Caco-2 (cell line): Measurements from ENCODE around the gene GSE1. TPM values are rescaled to one million over a fixed set of nuclear protein-coding genes. Genes with fewer than 3 reads are reported as not detected.

Experiments used
- BruUV-seq: library from RNA; stranded (reverse); fragments of 400-500 nt; replicated peaks from 2 replicates; lab custom pipeline; 2021; lab: Mats Ljungman, UMichigan
- CTCF ChIA-PET: fragments of 300-600 bp; sonication (Branson Sonifier 250); formaldehyde crosslinking; loops from one replicate; lab custom pipeline; 2022; ENCODE audit warnings: antibody characterized with exemption; lab: Charles Lee
- POLR2A ChIA-PET: fragments of 300-600 bp; sonication (Branson Sonifier 250); formaldehyde crosslinking; loops from one replicate; lab custom pipeline; 2022; ENCODE audit warnings: antibody characterized with exemption; lab: Charles Lee
- DNase-seq, 2 experiments: peaks; one replicate each; pipeline versions ENCODE4 v3.0.0 to v3.0.0-alpha.2; 2020 to 2022
- H3K27me3 ChIP-seq: replicated peaks from 2 replicates; pipeline ENCODE4 v1.6.0; 2011; ENCODE audit warnings: low read length; ENCODE audit not compliant: control insufficient read depth, insufficient read depth
- H3K36me3 ChIP-seq: 2 replicates; pipeline ENCODE4 v1.5.1; 2011; ENCODE audit warnings: low read length; ENCODE audit not compliant: control insufficient read depth, insufficient read depth
- H3K4me1 ChIP-seq: fragments of 250-450 bp; sonication (Bioruptor Pico); 2 replicates; pipeline ENCODE4 v1.5.1; 2020; ENCODE audit warnings: mild to moderate bottlenecking
- H3K4me3 ChIP-seq: 2 replicates; pipeline ENCODE4 v1.5.1; 2011; ENCODE audit warnings: low read depth, mild to moderate bottlenecking, control low read depth, low read length
- H3K9me3 ChIP-seq: fragments of 250-450 bp; sonication (Bioruptor Pico); 2 replicates; pipeline ENCODE4 v1.5.1; 2020; ENCODE audit warnings: mild to moderate bottlenecking, moderate library complexity
- H3K27ac Mint-ChIP-seq: one replicate; pipeline ENCODE4 v1.8.0; 2022; ENCODE audit warnings: mixed read lengths; ENCODE audit not compliant: unreplicated experiment
- H3K27me3 Mint-ChIP-seq: one replicate; pipeline ENCODE4 v1.8.0; 2022; ENCODE audit warnings: mixed read lengths; ENCODE audit not compliant: insufficient read depth, unreplicated experiment
- H3K36me3 Mint-ChIP-seq: one replicate; pipeline ENCODE4 v1.8.0; 2022; ENCODE audit warnings: mild to moderate bottlenecking, mixed read lengths; ENCODE audit not compliant: insufficient read depth, unreplicated experiment
- H3K4me1 Mint-ChIP-seq: one replicate; pipeline ENCODE4 v1.8.0; 2022; ENCODE audit warnings: low read depth, mixed read lengths; ENCODE audit not compliant: unreplicated experiment
- H3K4me3 Mint-ChIP-seq: one replicate; pipeline ENCODE4 v1.8.0; 2022; ENCODE audit warnings: mild to moderate bottlenecking, moderate library complexity, mixed read lengths; ENCODE audit not compliant: unreplicated experiment
- H3K9me3 Mint-ChIP-seq: one replicate; pipeline ENCODE4 v1.8.0; 2022; ENCODE audit warnings: mixed read lengths; ENCODE audit not compliant: unreplicated experiment
- CTCF ChIP-seq, 2 experiments: fragments of 200-600 bp in 1 of 2; IDR thresholded peaks; 1 replicate in 1 of 2; 2 replicates in 1 of 2; pipeline versions ENCODE4 v1.5.1 to v1.8.0; 2011 to 2022; ENCODE audit warnings: antibody characterized with exemption in 1 of 2, control low read depth in 1 of 2, inconsistent platforms in 1 of 2, low read depth in 1 of 2, low read length in 1 of 2, mild to moderate bottlenecking in 1 of 2, moderate library complexity in 1 of 2; ENCODE audit not compliant: insufficient read depth in 1 of 2, severe bottlenecking in 1 of 2, unreplicated experiment in 1 of 2
- intact Hi-C: fragments of 100-400 bp; cut with micrococcal nuclease; formaldehyde crosslinking; loops from one replicate; pipeline ENCODE4 v1.10.0; 2022; ENCODE audit not compliant: unreplicated experiment
- total RNA-seq: library from RNA; stranded (reverse); gene quantifications from 2 replicates; pipeline ENCODE4 v1.2.3, GENCODE V29; 2022

The GSE1 gene
- total RNA-seq, 1 experiment from 2014 or later, result 142 TPM

GRCh38 chr16:85632709-85633437, 19.8 kb downstream of the GSE1 start:
- ChIA-PET CTCF (no interaction called here), POLR2A (no interaction called here)
- Mint-ChIP-seq H3K27ac (no peak overlapping the region), H3K27me3 (no peaks in the 10 kb centered on the region), H3K9me3 (no peaks in the 10 kb centered on the region), H3K36me3 (peaks cover 53% of the 10 kb centered on the region), H3K4me3 (no peak overlapping the region), H3K4me1 (no peaks in the 10 kb centered on the region)
- H3K9me3 ChIP-seq, result no peaks in the 10 kb centered on the region
- H3K36me3 ChIP-seq, result peaks cover 4% of the 10 kb centered on the region
- DNase-seq, result no peak
- H3K27me3 ChIP-seq, result no peaks in the 10 kb centered on the region
- intact Hi-C loops, result no loop called here
- H3K4me3 ChIP-seq, result no peak overlapping the region
- BruUV-seq, result no TSS peak
- no peak for TF ChIP-seq CTCF (IDR thresholded peaks at IDR 0.05; ENCODE audit: insufficient read depth in 1 of 2, low read depth in 1 of 2, low read length in 1 of 2, severe bottlenecking in 1 of 2, unreplicated experiment in 1 of 2)
- H3K4me1 ChIP-seq, result no peaks in the 10 kb centered on the region

GRCh38 chr16:85633438-85633743, 20.3 kb downstream of the GSE1 start:
- H3K4me1 ChIP-seq, result no peaks in the 10 kb centered on the region
- no peak overlapping the region for H3K4me3 ChIP-seq
- no peaks in the 10 kb centered on the region for H3K9me3 Mint-ChIP-seq
- H3K36me3 ChIP-seq, result peaks cover 4% of the 10 kb centered on the region
- BruUV-seq, result no TSS peak
- H3K36me3 Mint-ChIP-seq, result peaks cover 53% of the 10 kb centered on the region
- CTCF ChIA-PET, result no interaction called here
- no peaks in the 10 kb centered on the region for H3K9me3 ChIP-seq
- intact Hi-C loops, result no loop called here
- no peak for TF ChIP-seq CTCF (IDR thresholded peaks at IDR 0.05; ENCODE audit: insufficient read depth in 1 of 2, low read depth in 1 of 2, low read length in 1 of 2, severe bottlenecking in 1 of 2, unreplicated experiment in 1 of 2)
- POLR2A ChIA-PET, result no interaction called here
- H3K27me3 Mint-ChIP-seq, result no peaks in the 10 kb centered on the region
- DNase-seq, result no peak
- H3K4me1 Mint-ChIP-seq, result no peaks in the 10 kb centered on the region
- no peak overlapping the region for H3K4me3 Mint-ChIP-seq
- H3K27me3 ChIP-seq, result no peaks in the 10 kb centered on the region
- H3K27ac Mint-ChIP-seq, result no peak overlapping the region

- Mint-ChIP-seq H3K27ac (no peak overlapping the region), H3K36me3 (peaks cover 48% of the 10 kb centered on the region), H3K9me3 (no peaks in the 10 kb centered on the region), H3K27me3 (no peaks in the 10 kb centered on the region), H3K4me3 (no peak overlapping the region), H3K4me1 (no peaks in the 10 kb centered on the region)
- H3K4me3 ChIP-seq, result no peak overlapping the region
- H3K36me3 ChIP-seq, result peaks cover 2% of the 10 kb centered on the region
- intact Hi-C loops, result no loop called here
- no peaks in the 10 kb centered on the region for H3K27me3 ChIP-seq
- ChIA-PET POLR2A (no interaction called here), CTCF (no interaction called here)
- no TSS peak for BruUV-seq
- H3K4me1 ChIP-seq, result no peaks in the 10 kb centered on the region
- TF ChIP-seq CTCF (IDR thresholded peaks at IDR 0.05; ENCODE audit: insufficient read depth in 1 of 2, low read depth in 1 of 2, low read length in 1 of 2, severe bottlenecking in 1 of 2, unreplicated experiment in 1 of 2), result no peak
- no peaks in the 10 kb centered on the region for H3K9me3 ChIP-seq
- no peak for DNase-seq
Measured at GRCh38 chr16:85633888-85634287, 20.8 kb downstream of the GSE1 start.
